Spleen (tissue), 11 donors: ENCODE data around the gene CST3. TPM values are rescaled to one million over a fixed set of nuclear protein-coding genes. Genes with fewer than 3 reads are reported as not detected.

Source experiments
- DNase-seq: peaks from one replicate; pipeline ENCODE4 v3.0.0-alpha.2; 2020
- H3K27ac ChIP-seq, 8 donors: fragments of 200-600 bp; sonication (generic) in 7 of 8; 1 replicate in 4 of 8; 2 replicates in 4 of 8; pipeline versions ENCODE4 v1.5.0 to v1.8.0; 2016 to 2021; ENCODE audit warnings: inconsistent platforms in 4 of 8, mild to moderate bottlenecking in 4 of 8, moderate library complexity in 1 of 8
- H3K27me3 ChIP-seq, 7 donors: fragments of 200-600 bp; sonication (generic) in 6 of 7; replicated peaks in 1 of 7; 1 replicate in 4 of 7; 2 replicates in 3 of 7; pipeline versions ENCODE4 v1.5.0 to v1.8.0; 2016 to 2021; ENCODE audit warnings: inconsistent platforms in 3 of 7, mild to moderate bottlenecking in 1 of 7
- H3K36me3 ChIP-seq, 6 donors: fragments of 200-600 bp; sonication (generic) in 5 of 6; 1 replicate in 4 of 6; 2 replicates in 2 of 6; pipeline versions ENCODE4 v1.5.0 to v1.8.0; 2016 to 2021; ENCODE audit warnings: inconsistent platforms in 2 of 6
- H3K4me1 ChIP-seq, 6 donors: fragments of 200-600 bp; sonication (generic) in 5 of 6; 1 replicate in 3 of 6; 2 replicates in 3 of 6; pipeline versions ENCODE4 v1.5.0 to v1.8.0; 2016 to 2021; ENCODE audit warnings: inconsistent platforms in 3 of 6
- H3K4me3 ChIP-seq, 8 donors: fragments of 200-600 bp; sonication (generic) in 7 of 8; 1 replicate in 4 of 8; 2 replicates in 4 of 8; pipeline versions ENCODE4 v1.5.0 to v1.8.0; 2016 to 2021; ENCODE audit warnings: inconsistent platforms in 4 of 8, mild to moderate bottlenecking in 4 of 8, moderate library complexity in 2 of 8
- H3K9me3 ChIP-seq, 8 donors: fragments of 200-600 bp; sonication (generic) in 7 of 8; 1 replicate in 4 of 8; 2 replicates in 4 of 8; pipeline versions ENCODE4 v1.5.0 to v1.8.0; 2016 to 2021; ENCODE audit warnings: inconsistent platforms in 4 of 8
- POLR2A ChIP-seq, 3 donors: fragments of 450-650 bp; IDR thresholded peaks; one replicate each; pipeline ENCODE4 v1.5.1; 2017; ENCODE audit warnings: antibody characterized with exemption in 3 of 3, mild to moderate bottlenecking in 1 of 3
- POLR2AphosphoS5 ChIP-seq, 3 donors: sonication (generic); formaldehyde crosslinking; IDR thresholded peaks; one replicate each; pipeline ENCODE4 v1.5.1; 2017; ENCODE audit warnings: antibody characterized with exemption in 3 of 3
- WGBS, 5 donors: extraction: QIAGEN DNeasy Blood & Tissue Kit in 3 of 5; methylation state at CpG; one replicate each; pipeline versions ENCODE4 v1.1.5 to v1.1.7; 2013 to 2018; 5-methylcytosine and 5-hydroxymethylcytosine counted together
- intact Hi-C: fragments of 100-400 bp; cut with DNase I; formaldehyde crosslinking; loops from one replicate; pipeline ENCODE4 v1.15.0; 2023; ENCODE audit warnings: low total_unique reads
- polyA plus RNA-seq, 3 donors: library from polyadenylated mRNA; stranded (reverse); fragments of 200-250 nt; gene quantifications; one replicate each; pipeline ENCODE4 v1.2.1, GENCODE V29; 2013
- total RNA-seq, 7 donors: library from RNA; depleted of rRNA in 3 of 7; stranded (reverse); fragments of >200 nt in 3 of 7; fragmentation: NEBNext Ultra II Directional in 4 of 7; extraction: Animal tissue kit (Norgen Biotek cat#: 25700) in 4 of 7; gene quantifications; one replicate each; pipeline versions ENCODE4 v1.1.0 to v1.2.1, GENCODE V29; 2016 to 2021
- TF ChIP-seq, protein P1 (sequence below), 11 experiments: fragments of 200-600 bp in 7 of 11; fragments of 450-650 bp in 4 of 11; sonication (generic) in 4 of 11; IDR thresholded peaks in 8 of 11; conservative IDR thresholded peaks in 3 of 11; 1 replicate in 7 of 11; 2 replicates in 4 of 11; pipeline versions ENCODE4 v1.4.0 to v1.8.0; 2016 to 2021; ENCODE audit warnings: antibody characterized with exemption in 11 of 11, inconsistent platforms in 4 of 11, mild to moderate bottlenecking in 1 of 11
- donor health status: healthy with polysubstance abuse.
- donor health status: DM: no; HTN: no; CAD: no; lungs with moderate emphysema.
- donor health status: DM: no; HTN: no; CAD: no.
- donor health status: Bipolar disorder and iron deficiency.
- donor health status: healthy.
- donor health status: DM: no; HTN: no; CAD: no.
- donor health status: DM: yes; HTN: yes; CAD: no.

Gene CST3
- total and polyA plus RNA-seq, 10 donors: 199 to 1,082 (median 595) TPM

DNA sequence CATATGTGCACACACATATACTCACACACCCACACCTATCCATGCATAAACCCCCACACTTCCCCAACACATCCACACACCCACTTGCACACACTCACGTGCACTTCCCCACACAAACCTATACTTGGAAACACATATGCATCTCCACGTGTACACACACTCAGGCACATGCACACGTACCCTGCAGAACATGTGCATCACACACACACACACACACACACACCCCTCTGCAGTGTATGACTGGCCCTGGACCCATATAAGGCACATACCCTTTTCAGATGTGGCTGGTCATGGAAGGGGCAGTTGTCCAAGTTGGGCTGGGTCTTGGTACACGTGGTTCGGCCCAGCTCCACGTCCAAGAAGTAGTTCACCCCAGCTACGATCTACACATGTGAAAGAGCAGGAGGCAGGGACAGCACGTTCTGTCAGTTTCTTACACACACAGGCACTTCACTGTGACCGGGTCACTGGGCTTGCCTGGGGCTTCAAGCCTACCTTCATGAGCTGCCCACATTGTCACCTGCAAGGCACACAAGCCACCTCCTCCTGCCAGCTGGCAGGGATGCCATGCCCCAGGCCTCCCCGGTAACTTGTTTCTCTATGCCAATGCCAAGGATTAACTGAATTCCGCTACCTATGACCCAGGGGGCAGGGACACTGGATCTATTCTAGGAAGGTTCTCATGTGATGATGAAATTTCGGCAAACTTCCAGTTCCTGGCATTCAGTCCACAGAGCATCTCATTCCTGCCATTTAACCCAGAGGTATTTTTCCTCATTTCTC lies 2.6 kb downstream of the CST3 start:
- intact Hi-C loops: no loop called here
- H3K4me1 ChIP-seq: peaks cover 5 to 93% (median 26%) of the 10 kb centered on the region in 6 donors
- DNase-seq: no peak
- 57 to 83% (median 72%) methylated on average over 11 to 12 of the region's 12 CpGs for WGBS, 5 donors
- no peaks in the 10 kb centered on the region for H3K9me3 ChIP-seq
- peak overlapping the region in 2 of 8 donors; percentile 3 to 77 for H3K4me3 ChIP-seq
- TF ChIP-seq POLR2AphosphoS5 (IDR thresholded peaks at IDR 0.05): no peak
- TF ChIP-seq POLR2A (IDR thresholded peaks at IDR 0.05): no peak
- TF ChIP-seq, protein P1, sequence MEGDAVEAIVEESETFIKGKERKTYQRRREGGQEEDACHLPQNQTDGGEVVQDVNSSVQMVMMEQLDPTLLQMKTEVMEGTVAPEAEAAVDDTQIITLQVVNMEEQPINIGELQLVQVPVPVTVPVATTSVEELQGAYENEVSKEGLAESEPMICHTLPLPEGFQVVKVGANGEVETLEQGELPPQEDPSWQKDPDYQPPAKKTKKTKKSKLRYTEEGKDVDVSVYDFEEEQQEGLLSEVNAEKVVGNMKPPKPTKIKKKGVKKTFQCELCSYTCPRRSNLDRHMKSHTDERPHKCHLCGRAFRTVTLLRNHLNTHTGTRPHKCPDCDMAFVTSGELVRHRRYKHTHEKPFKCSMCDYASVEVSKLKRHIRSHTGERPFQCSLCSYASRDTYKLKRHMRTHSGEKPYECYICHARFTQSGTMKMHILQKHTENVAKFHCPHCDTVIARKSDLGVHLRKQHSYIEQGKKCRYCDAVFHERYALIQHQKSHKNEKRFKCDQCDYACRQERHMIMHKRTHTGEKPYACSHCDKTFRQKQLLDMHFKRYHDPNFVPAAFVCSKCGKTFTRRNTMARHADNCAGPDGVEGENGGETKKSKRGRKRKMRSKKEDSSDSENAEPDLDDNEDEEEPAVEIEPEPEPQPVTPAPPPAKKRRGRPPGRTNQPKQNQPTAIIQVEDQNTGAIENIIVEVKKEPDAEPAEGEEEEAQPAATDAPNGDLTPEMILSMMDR (IDR thresholded peaks at IDR 0.05 in 8 of 11, conservative IDR thresholded peaks at IDR 0.05 in 3 of 11): no peak
- peaks cover 0 to 45% (median 12%) of the 10 kb centered on the region in 6 donors for H3K36me3 ChIP-seq
- H3K27ac ChIP-seq: no peak overlapping the region
- H3K27me3 ChIP-seq: peaks cover 0 to 25% (median 7%) of the 10 kb centered on the region in 7 donors

DNA sequence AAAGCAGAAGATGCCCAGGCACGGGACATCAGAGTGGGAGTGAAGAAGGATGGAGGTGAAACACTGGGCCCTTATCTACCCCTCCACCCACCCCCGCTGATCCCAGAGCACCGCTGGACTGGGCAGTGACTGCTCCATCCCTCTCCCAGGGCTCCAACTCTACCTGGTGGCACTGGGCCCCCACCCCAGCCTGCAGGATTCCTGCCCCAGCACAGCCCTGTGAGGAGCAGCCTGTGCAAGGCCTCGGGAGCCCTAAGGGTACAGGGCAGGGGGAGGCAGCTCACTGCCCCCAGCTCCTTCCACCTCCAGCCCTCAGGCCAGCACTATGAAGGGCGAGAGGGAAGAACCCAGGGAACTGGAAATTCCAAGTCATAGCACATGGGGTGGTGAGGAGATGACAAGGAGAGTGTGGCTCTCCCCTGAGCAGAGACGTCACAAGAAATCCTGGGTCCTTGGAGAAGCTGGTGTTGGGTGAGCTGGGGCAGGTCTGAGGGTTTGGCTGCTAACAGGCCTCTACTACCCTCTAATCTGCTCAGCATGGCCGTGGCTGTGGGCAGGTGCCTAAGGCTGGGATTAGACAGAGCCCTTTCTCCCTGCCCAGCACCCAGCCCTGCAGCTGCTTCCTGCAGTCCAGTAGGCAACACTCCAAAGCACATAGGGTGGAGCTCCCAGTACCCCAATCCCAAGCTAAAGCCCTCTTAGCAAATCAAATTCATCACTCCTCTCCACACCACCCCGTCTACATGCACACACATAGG lies 3.5 kb downstream of the CST3 start:
- TF ChIP-seq, protein P1 (IDR thresholded peaks at IDR 0.05 in 8 of 11, conservative IDR thresholded peaks at IDR 0.05 in 3 of 11): no peak
- TF ChIP-seq POLR2AphosphoS5 (IDR thresholded peaks at IDR 0.05) (no peak), POLR2A (IDR thresholded peaks at IDR 0.05) (no peak)
- Histone ChIP-seq H3K27me3 (peaks cover 0 to 25% (median 7%) of the 10 kb centered on the region in 7 donors), H3K4me3 (peak overlapping the region in 1 of 8 donors; percentile 77), H3K27ac (no peak overlapping the region), H3K4me1 (peaks cover 5 to 93% (median 35%) of the 10 kb centered on the region in 6 donors), H3K9me3 (no peaks in the 10 kb centered on the region), H3K36me3 (peaks cover 0 to 45% (median 12%) of the 10 kb centered on the region in 6 donors)
- no peak for DNase-seq
- WGBS, 5 donors: 73 to 85% (median 83%) methylated on average over 8 of the region's 8 CpGs
- intact Hi-C loops: no loop called here

DNA sequence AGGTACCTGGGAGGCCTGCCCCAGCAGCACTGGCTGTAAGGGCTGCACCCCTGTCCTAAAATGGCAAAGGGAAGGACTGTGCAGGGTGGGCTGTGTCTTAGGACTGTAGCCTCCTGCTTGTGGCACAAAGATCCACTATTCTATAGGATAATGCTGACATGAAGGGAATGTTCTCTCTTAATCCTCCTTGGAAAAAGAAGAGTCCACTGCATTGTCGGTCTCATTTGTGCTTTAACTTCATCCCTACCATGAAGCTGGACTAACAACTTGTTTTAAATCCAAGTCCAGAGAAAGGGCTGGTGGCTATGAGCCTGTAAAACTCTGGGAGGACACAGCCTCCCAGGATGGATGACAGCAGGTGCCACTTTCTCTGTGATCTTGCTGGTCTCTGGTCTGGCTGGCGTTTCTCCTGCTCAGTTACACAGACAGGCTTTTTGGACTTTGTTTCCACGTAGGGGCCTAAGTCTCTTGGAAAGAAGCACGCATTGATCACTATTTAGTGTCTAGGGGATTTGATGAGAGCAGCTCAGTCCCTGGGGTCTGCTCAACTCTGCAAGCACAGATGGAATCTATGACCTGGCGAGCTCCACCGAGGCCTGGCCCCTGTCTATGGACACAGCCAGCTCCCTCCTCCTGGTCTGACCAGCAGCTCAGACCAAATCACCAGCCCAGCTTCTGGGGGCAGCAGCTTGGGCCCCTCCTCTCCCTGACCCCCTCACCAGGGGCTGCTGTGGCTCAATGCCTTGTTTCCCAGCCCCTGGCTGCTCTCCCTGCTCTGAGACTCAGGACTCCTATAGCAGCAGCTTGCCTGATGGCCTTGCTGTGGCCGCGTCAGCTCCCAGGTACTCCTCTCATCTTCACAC lies 4.8 kb downstream of the CST3 start:
- TF ChIP-seq, protein P1 (IDR thresholded peaks at IDR 0.05 in 8 of 11, conservative IDR thresholded peaks at IDR 0.05 in 3 of 11): no peak
- TF ChIP-seq POLR2A (IDR thresholded peaks at IDR 0.05): no peak
- no peak for TF ChIP-seq POLR2AphosphoS5 (IDR thresholded peaks at IDR 0.05)
- Histone ChIP-seq H3K27me3 (peaks cover 0 to 19% (median 7%) of the 10 kb centered on the region in 7 donors), H3K4me3 (no peak overlapping the region), H3K36me3 (peaks cover 0 to 45% (median 12%) of the 10 kb centered on the region in 6 donors), H3K4me1 (peaks cover 5 to 90% (median 37%) of the 10 kb centered on the region in 6 donors), H3K9me3 (no peaks in the 10 kb centered on the region), H3K27ac (peak overlapping the region in 2 of 8 donors; percentile 8 to 56)
- DNase-seq: no peak
- WGBS, 5 donors: 79 to 94% (median 83%) methylated on average over 7 to 8 of the region's 8 CpGs
- intact Hi-C loops: no loop called here
